HG03095 (cell line): ENCODE data around the gene ANKRD27.
"Not testable (repeated sequence)": the region's sequence is repeated elsewhere in the genome, so short reads cannot be mapped to it uniquely, and the experiment has no call there.

Source experiments
- ATAC-seq: cut with Tn5 transposase; IDR thresholded peaks from one replicate; pipeline ENCODE4 v1.9.1; 2021; ENCODE audit warnings: moderate library complexity; ENCODE audit not compliant: unreplicated experiment

The ANKRD27 gene

DNA sequence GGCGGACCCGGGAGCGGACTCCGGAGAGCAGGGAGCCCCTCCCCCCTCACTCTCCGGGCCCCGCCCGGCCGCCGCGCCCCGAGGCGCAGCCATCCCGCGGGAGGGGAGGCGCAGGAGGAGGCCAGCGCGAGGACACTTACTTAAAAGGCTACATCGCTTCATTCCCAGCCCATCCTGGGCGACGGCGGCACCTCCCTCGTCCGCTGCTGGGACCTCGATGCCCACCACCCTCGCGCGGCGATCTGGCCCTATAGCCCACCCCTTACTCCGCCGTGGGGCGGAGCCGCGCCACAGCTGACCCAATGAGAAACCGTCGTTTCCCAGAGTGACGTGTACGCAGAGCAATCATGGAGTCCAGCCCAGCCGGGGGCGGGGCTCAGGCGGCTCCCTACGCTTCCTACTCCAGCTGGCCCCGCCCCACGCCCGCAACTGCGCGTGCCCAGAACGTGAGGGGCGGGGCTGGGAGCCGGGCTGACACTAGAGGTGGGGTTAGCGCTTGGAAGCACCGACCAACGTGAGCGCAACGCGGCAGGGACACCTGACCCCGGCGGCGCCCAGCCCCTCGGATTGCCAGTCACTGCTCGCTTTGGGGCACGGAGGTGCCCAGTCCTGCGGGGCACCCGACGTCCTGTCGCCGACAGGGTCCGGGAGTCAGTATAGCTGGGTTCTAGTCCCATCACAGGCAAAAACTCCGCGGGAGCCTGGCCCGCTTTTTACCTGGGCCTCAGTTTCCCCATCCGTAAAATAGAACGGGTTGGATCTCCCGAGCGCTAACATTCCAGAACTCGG lies at the start of gene ANKRD27:
TSS of gene ANKRD27 (minus strand) at position 250 of the 789 bp plus-strand sequence. CDS start 16,165 bp downstream, outside the sequence.
- peak; percentile 96 for ATAC-seq

DNA sequence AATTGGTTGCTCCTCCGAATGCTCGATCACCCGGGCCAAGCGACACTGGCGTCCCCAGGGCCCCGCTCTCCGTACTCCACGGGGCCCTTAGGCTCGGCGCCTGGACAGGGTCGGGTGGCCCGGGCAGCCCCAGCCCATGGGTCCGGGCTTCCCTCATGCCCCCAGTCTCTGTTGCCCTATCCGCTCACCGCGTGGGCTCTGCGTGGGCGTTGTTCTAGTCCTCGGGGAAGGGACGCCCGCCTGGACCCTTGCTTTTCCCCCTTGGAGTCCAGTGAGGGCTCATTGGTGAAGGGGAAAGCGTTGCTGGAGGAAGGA lies 45.9 kb upstream of the ANKRD27 start:
- ATAC-seq, result no peak

DNA sequence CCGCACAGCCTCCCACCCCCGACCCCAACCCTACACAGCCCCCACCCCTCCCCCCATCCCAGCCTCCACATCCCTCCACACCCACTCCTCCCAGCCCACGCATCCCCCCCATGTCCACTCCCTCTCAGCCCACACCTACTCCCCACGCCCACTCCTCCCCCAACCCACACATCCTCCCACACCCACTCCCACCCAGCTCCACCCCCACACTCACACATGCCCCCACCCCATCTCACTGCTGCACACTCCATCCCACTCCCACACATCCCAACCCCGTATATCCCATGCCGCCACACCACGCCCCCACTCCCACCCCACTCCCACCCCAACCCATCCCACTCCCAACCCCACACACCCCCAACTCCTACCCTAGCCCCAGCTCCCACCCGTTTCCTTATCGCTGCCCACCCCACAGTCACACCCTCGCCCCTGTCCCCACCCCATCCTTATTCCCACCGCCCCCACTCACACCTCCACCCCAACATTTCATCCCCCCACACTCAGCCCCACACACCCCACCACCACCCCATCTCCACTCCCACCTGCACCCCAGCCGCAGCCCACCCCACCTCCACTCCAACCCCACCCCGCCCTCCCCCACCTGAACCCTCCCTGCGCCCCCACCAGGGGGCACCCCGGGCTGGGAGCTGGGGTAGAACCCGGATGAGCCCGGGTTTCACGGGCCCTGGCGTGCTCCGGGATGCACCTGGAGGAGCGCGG lies 45.4 kb upstream of the ANKRD27 start:
- ATAC-seq, result no peak

DNA sequence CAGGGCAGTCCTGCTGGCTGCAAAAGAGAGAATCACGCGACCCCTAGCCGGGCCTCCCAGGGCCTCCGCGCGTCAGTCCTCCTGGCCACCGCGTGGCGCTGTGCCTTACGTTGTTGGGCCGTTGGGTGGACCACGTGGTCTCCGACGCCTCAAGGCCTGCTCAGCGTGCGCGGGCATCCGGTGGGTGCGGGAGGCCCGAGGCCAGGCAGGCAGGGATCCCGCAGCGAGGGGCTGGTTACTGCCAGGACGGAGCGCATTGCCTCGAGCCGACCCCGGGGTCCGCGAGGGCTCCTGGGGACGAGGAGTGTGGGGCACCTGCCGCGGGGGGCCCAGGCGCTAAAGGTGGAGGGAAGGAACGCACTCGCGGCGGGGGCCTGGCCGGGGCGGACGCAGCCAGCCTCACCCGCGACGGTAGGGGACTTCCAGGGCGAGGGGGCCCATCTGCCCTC lies 44.7 kb upstream of the ANKRD27 start, which contains the start of gene TDRD12:
TSS of gene TDRD12 (plus strand) at position 157 of the 449 bp plus-strand sequence. CDS start 306 bp downstream, outside the sequence.
- no peak for ATAC-seq

DNA sequence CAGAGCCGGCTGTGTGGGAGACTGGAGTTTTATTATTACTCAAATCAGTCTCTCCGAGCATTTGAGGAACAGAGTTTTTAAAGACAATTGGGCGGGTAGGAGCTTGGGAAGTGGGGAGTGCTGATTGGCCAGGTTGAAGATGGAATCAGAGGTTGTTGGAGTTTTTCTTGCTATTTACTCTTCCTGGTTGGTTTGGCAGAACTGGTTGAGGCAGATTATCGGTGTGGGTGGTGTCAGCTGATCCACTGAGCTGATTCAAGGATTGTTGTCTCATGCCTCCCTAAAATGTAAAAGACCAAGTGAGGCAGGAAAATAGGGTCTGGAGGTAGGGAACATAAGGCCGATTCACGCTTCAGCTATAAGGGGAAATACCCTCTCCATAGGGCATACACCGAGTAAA lies 43.3 kb upstream of the ANKRD27 start:
- no peak for ATAC-seq

DNA sequence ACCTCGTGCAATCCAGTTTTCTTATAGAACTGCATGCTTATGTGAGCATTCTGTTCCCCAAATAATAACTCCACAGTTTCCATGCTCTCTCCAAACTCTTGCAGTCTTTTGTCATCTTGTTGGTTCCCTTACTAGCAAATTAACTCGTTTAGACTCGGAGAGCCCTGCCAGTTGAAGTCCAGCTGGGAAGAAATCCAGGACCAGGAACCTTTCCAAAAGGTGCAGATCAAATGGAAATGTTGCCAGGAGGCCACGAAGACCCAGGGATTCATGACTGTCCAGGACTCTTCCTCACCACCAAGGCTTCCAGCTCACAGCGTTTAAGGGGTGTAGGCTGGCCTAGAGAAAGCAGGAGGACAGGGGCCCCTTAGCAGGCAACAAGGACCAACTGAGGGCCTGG lies 42.5 kb upstream of the ANKRD27 start:
- no peak for ATAC-seq

DNA sequence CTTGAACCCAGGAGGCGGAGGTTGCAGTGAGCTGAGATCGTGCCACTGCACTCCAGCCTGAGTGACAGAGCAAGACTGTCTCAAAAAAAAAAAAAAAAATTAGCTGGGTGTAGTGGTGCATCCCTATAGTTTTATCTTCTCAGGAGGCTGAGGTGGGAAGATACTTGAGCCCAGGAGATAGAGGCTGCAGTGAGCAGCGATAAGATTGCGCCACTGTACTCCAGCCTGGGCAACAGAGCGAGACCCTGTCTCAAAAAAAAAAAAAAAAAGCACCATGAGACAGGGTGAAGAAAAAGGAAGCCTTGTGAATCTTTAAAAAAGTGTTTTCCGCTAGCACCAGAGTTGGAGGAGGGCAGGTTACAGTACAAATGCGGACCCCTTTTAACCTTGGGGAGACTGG lies 41.2 kb upstream of the ANKRD27 start:
- not testable (repeated sequence) for ATAC-seq

DNA sequence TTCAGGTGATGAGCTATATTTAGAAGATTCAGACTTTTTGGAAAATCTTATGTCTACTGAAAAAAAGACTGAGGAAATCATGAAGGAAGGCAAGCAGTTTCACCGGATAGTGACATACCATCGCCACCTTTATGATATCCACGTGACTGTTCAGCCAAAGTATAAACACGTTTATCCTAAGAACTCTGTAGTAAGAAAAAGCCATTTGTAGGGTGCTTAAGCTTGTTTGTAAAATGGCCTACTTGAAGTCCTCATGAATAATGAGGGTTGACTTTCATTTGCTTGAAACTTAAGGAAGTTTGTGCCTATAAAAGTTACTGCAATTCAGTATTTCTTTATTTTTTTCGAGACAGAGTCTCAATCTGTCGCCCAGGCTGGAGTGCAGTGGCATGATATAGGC lies 36.8 kb upstream of the ANKRD27 start:
- no peak for ATAC-seq

DNA sequence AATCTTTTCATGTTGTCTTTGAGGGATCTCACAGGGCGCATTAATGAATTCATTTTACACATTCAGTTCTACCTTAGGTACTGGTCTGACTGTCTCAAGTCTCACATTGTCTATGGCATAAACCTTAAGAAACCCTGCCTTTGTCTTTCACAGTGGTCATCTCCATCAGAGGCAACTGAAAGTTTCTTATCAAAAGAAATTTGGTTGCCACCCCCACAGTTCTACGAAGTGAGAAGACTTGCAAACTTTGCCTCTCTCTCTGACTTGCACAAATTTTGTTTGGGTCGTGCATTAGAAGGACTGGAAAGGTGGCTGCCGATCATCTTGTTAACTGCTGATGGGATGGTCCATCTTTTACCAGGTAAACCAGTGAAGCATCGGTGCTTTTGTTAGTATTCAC lies 34.1 kb upstream of the ANKRD27 start:
- ATAC-seq, result no peak

DNA sequence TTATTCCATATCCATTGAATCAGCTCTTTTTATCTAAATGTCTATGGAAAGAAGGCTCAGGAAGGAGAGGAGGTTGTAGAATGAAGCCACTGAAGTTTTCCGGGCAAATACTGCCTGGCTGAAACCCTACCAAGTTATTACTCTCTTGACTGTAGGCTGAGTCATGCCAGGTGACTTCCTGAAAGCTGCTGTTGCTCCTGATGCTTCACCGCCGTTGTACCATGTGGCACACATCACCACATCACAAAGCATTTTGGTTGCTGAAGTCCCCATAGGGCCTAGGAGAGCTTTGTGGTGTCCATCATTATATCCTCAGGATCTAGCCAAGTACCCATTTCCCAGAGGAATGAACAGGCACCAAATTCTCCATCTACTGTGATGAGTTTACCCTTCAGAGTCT lies 33.5 kb upstream of the ANKRD27 start:
- no peak for ATAC-seq

DNA sequence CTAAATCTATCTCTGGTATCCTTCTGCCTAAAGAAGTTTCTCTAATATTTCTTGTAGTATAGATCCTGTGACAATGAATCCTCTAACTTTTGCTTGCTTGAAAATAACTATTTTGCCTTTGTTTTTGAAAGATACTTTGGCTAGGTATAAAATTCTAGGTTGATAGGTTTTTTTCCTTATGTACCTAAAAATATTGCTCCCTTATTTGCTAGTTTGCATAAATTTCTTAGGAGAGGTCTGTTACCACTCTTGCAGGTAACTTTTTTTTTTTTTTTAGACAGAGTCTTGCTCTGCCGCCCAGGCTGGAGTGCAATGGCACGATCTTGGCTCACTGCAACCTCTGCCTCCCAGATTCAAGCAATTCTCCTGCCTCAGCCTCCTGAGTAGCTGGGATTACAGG lies 29.0 kb upstream of the ANKRD27 start:
- ATAC-seq, result not testable (repeated sequence)

DNA sequence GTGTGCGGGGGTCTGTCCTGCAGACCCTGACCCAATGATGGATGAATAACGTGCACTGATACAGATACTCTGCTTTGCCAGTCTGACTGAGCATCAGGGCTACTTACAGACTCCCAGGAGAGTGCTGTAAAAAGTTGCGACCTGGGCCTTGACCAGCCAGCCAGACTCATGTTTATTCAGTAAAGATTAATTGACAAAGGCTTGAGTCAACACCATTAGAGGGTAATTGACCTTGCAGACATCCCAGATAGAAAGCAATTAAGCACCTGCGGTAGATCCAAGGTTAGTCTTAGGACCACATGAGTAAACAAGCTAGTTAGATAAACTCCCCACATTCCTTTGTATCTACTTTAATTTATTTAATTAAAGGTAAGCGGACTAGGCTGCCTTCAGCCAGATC lies 27.0 kb upstream of the ANKRD27 start:
- no peak for ATAC-seq

DNA sequence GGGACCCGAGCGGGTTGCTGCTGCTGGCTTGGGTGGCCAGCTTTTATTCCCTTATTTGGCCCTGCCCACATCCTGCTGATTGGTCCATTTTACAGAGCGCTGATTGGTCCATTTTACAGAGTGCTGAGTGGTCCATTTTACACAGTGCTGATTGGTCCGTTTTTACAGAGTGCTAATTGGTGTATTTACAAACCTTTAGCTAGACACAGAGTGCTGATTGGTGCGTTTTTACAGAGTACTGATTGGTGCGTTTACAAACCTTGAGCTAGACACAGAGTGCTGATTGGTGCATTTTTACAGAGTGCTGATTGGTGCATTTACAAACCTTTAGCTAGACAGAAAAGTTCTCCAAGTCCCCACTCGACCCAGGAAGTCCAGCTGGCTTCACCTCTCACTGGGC lies 25.1 kb upstream of the ANKRD27 start:
- ATAC-seq, result not testable (repeated sequence)

DNA sequence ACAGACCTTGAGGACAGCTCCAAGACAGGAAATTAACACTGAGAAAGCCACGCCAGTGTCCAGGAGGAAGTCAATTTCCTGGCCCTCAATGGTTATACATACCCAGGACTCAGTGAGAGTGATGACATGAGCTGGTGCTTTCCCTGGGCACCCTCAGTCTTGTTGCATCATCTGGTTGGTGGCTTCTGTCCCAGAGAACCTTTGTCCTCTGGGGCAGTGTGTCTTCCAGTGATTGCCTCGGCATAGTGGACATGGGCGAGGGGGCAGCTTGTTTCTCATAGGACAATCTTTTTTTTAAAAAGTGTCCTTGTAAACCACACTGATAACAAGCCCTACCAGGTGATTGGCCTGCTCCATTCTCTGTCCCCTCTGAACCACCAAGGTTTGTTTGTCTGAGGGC lies 21.8 kb upstream of the ANKRD27 start:
- not testable (repeated sequence) for ATAC-seq

DNA sequence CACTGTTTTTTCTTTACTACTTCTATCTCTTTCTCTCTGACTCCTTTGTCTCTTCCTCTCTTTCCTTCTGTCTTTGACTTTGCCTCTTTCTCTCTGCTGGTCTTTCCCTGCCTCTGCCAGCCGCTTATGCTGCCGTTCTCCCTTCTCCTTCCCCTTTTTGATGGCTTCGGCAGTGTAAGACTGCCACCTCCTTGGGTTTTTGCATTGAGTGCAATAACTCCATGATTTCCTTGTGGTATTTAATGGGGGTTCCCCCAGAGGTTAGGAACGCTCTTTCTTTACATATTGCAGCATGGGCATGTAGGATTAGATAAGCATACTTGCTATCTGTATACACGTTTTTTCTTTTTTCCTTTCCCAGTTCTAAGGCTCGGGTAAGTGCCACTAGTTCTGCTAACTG lies 20.5 kb upstream of the ANKRD27 start:
- ATAC-seq, result not testable (repeated sequence)

DNA sequence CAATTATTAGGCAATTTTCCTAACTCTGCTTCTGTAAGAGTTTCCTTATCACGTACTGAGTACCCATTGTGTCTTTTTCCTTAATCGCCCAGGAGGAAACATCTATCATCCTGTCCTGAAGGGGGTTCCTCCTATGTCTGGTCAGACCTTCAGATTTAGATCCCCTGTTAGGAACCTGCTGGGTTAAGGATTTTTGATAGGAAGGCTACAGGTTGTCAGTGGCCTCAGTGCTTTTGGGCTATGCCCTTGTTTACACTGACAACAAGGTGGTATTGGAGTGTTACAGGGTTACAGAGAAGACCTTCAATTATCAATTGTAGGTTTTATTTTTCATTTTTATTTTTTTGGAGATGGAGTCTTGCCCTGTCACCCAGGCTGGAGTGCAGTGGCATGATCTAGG lies 19.9 kb upstream of the ANKRD27 start:
- not testable (repeated sequence) for ATAC-seq

DNA sequence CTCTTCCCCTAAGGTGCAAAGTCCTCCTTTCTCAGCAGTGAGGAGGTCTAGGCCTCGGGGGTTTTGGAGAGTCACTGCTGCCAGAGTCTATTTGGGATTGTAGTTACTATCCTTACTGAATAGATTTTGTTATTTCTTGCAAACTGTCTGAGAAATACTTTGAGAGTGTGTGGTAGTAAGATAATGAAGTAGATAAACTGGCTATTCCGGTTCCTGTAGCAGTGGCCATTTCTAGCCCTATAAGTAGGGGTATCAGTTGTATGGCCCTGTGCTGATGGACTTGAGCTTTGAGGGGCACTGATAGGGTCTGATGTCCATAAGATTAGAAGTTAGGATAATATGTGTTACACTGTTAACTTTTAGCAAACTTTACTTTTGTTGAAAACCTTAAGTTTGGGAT lies 19.3 kb upstream of the ANKRD27 start:
- ATAC-seq, result not testable (repeated sequence)

DNA sequence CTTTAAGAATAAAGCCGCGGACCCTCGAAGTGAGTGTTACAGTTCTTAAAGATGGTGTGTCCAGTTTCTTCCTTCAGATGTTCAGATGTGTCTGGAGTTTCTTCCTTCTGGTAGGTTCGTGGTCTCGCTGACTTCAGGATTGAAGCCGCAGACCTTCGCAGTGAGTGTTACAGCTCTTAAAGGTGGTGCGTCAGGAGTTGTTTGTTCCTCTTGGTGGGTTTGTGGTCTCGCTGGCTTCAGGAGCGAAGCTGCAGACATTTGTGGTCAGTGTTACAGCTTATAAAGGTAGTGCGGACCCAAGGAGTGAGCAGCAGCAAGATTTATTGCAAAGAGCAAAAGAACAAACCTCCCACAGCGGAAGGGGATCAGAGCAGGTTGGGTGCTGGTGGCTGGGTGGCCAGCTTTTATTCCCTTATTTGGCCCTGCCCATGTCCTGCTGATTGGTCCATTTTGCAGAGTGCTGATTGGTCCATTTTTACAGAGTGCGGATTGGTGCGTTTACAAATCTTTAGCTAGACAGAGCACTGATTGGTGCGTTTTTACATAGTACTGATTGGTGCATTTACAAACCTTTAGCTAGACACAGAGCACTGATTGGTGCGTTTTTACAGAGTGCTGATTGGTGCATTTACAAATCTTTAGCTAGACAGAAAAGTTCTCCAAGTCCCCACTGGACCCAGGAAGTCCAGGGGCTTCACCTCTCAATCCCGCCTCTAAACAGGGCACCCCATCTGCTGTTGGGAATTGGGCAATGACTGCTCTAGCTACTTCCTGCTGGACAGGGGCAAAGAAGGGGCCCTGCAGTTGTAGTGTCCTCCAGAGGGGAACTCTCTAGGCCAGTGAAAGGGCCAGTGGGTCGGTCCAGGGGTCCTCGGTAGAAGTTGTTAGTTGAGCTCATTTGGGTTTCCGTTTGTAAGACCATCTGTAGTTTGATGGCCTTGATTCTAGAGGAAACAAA lies 18.4 kb upstream of the ANKRD27 start:
- not testable (repeated sequence) for ATAC-seq

DNA sequence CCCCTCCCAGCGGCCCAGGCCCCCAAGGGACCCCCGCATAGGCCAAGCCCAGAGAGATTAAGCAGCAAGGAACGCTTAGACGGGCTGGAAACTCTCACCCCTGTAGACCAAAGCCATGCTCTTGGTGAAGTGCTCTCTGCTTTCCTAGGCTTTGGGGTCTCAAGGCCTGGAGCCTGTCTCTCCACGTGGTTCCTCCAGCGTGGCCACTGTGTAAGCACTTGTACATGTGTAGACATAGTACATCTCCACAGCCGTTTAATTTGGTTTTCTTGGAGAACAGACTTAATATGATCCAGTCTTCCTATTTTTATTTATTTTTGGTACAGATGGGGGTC lies 17.7 kb upstream of the ANKRD27 start:
- ATAC-seq, result no peak

DNA sequence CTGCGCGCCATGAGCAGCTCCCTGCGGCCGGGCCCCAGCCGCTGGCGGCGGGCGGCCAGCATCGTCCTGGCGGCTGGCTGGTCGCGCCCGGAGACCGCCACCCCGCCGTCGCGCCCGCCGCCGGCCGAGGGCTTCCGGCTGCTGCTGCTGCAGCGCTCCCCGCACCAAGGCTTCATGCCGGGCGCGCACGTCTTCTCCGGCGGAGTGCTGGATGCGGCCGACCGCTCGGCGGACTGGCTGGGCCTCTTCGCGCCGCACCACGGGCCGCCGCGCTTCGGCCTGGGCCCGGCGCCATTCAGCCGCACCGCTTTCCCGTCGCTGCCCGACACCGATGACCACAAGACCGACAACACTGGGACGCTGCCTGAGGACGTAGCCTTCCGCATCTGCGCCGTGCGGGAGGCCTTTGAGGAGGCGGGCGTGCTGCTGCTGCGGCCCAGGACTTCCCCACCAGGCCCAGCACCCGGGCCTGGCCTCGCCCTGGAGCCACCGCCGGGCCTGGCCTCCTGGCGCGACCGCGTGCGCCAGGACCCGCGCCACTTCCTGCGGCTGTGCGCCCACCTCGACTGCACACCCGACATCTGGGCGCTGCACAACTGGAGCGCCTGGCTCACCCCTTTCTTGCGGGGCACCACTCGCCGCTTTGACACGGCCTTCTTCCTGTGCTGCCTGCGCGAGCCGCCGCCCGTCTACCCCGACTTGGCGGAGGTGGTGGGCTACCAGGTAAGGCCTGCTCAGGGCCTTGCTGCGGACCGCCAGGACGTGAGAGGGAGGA lies 17.2 kb upstream of the ANKRD27 start:
- ATAC-seq, result peak; percentile 63
